NCI-H748 treated with DMSO at 0.1 percent for 48 hours (cell line): ENCODE data around the gene FTO.
"Not testable (repeated sequence)": the region's sequence is repeated elsewhere in the genome, so short reads cannot be mapped to it uniquely, and the experiment has no call there.

Experiments
- DNase-seq: peaks from one replicate; lab custom pipeline; 2025; lab: John Stamatoyannopoulos, UW

Gene FTO

DNA sequence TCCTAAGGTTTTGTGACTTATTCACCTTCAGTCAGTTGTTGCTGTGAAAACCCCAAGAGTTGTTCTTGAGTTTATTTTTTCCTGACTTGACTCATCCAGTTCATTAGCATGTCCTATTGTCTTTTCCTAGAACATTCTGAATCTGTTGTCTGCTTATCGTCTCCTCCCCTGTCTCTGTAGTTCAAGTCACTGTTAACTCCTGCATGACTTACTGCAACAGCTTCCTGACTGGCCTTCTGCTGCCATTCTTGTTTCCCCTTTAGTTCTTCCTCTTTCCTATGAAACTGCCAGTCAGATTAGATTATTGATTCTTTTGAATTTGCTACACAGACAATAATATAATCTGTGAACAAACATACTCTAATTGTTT is 161.5 kb downstream of the FTO start:
- DNase-seq: no peak

DNA sequence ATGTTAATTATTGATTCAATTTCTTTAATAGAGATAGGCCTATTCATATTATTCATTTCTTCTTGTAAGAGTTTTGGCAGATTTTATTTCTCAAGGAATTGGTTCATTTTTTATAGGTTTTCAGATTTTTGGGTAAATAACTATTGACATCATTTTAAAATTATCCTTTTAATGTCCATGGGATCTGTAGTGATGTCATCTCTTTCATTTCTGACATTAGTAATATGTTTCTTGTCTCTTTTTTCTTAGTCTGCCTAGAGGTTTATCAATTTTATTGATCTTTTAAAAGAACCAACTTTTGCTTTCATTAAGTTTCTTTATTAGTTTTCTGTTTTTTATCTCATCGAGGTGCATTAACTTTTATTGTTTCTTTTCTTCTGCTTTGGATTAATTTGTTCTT is 162.6 kb downstream of the FTO start:
- no peak for DNase-seq

DNA sequence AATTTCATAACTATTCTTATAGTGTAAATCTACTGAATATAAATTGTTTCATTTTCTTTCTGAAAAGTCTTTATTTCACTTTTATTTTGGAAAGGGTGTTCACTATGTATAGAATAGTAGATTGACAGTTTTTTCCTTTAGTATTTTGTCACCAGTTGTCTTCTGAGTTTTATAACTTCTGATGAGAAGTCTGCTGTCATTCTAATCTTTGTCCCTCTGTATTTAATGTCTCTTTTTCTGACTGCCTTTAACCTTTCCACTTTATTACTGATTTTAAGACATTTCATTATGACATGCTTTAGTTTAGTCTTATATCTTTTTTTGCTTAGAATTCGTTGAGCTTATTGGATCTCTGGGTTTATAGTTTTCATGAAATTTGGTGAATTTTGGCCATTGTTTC is 166.9 kb downstream of the FTO start:
- DNase-seq: no peak

DNA sequence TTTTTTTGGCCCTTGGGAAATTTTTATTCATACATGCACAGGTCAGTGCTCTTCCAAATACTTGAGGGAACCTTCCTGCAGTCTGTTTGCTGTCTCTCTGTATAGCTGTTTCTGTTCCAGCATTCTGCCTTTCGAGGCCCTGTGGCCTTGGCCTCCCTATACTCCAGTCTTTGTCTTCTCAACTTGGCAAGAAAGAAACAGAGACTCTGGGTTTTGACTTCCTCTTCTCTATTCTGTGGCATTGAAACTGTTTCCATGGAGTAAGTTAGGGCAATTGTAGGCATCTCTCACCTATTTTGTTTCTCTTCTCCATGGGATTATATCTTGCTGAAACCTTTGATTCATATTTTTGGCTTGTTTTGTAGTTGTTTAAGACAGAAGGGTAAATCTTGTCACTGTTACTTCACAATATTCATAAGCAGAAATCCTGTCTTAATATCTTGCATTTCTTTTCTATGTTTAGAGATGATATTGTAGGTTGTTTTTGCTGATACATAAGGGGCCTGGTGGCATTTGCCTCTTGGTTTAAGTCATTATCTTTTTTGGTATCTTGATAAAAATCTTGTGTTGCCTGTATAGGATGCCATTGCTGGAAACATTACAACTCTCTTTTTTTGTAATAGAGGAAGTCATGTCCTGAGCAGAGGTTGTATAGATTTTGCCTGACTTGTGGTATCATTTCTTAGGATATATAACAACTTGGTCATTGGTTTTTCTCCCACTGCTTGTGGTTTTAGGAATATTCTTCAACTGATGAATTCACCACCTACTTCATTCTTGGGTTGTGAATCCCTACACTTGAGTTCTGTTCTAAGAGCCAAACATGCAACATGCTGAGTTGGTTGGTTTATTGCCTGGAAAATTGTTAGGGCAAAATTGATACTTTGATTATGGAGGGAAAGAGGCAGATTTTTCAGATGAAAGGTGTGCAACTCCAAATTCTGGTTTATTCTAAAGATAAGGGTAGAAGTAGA is 168.6 kb downstream of the FTO start:
- no peak for DNase-seq

DNA sequence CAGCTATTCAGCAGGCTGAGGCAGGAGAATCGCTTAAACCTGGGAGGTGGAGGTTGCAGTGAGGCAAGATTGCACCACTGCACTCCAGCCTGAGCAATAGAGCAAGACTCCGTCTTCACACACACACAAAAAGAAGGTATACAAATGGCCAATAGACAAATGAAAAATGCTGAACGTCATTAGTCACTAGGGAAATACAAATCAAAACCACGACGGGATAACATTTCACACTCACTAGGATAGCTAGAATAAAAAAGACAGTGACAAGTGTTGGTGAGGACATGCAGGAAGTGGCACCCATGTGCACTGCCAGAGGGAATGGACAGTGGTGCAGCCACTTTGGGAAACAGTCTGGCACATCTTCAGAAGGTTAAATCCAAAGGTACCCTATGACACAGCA is 172.9 kb downstream of the FTO start:
- DNase-seq: no peak

DNA sequence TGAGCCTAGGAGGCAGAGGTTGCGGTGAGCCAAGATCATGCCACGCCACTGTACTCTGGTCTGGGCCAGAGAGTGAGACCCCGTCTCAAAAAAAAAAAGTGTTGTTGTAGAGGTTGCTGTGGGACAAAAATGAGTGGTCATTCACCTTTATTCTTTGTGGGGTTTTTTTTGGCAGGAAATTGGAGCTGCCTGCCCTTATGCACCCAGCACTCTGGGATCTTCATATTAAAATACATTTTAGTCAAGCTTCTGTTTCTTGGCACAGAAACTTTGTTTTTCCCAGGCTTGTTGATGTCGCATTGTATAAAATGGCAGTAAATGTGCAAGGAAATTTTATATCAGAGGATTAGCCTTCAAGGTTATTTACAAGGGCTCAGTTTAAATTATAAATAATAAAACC is 174.3 kb downstream of the FTO start:
- DNase-seq: no peak

DNA sequence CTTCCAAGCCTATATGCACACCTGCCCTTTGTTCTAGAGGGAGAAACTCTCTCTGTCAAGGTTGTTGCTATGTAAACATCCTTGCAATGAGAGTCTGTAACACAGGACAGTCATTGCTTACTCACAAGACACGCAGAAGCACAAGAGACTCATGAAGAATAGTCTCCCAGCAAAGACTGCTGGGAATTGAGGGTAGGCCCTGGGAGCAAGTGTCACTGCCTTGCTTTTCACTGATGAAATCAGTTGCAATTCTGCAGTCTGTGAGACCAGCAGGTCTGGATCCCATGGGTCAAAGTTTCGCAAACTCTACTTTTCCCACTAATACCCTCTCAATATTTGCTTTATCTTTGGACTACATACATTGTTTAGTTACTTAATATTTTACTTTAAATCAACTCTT is 177.4 kb downstream of the FTO start:
- DNase-seq: no peak

DNA sequence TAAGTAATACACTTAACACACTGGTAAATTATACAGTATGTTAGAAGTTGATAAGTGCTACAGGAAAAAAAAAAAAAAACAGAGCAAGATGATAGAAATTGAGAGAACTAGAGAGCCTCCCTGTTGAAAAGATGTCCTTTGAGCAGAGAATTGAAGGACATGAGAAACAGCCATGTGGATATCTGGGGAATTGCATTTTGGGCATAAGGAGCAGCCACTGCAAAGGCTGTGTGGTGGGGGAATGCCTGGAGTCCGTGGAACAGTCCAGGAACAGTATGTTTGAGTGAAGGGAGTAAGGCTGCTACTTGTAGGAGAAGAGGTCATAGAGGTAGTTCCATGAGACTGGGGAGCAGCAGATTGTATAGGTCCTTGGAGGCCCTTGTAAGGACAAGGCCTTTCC is 178.4 kb downstream of the FTO start:
- DNase-seq: no peak

DNA sequence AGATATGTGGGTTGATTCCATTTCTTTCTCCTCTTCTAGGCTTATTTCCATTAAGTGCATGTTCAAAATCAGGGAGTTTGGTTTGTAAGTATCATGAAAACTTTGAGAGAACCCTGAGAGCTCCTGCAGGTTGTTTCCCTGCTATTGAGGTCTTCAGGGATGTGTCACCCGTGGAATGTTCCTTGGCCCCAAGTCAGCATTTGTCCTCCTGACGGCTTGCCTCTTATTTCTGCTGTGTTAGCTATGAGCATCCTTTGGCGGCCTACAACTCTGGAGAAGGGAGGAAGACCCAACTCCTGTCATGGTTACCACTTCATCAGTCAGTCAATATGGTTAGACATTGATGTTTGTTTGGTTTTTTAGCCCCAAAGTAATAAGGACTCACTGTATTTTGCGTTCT is 180.8 kb downstream of the FTO start:
- no peak for DNase-seq

DNA sequence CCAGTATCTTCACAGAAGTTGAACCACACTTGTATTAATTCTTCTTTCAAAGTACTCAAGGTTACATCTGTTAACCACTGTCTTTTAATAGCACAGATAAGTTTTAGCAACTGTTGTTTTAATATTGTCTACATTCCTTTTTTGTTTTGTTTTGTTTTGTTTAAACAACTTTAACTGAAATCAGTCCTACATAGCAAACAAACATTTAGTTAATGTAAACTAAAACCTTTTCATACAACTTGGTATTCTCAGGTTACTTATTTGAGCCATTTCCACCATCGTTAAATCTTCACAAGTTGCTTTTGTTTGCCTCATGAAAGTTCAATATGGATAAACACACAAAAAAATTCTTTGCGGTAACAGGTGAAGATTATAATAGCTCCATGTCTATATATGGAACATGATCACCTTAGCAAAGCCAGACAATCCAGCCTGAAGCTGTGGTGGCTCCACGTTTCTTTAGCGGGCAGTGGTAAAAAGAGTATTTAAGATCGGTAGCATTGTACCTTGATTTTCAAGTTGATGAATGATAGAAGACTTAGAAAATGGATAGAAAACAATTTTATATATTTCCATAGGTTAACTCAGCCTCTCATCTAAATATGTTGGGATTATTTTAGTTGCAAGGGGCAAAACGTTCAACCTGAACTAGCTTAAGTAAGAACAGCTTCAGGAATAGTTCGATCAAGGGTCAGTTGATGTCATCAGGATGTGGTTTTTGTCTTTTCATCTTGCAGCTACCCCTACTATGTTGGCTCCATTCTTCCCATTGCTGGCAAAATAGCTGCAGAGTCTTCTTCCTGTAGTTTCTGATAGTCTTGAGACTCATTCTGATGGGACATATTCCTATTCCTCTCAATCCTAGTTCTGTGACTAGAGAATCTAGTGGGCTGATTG is 182.8 kb downstream of the FTO start:
- no peak for DNase-seq

DNA sequence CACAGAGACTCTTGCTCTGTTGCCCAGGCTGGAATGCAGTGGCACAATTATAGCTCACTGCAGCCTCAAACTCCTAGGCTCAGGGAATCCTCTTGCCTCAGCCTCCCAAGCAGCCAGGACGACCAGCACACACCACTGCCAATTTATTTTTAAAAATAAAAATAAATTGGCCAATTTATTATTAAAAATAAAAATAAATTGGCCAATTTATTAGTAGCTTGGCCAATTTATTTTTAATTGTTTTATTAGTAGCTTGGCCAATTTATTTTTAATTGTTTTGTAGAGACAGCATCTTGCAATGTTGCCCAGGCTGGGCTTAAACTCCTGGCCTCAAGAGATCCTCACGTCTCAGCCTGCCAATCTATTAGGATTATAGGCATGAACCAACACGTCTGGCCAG is 184.3 kb downstream of the FTO start:
- DNase-seq: no peak

DNA sequence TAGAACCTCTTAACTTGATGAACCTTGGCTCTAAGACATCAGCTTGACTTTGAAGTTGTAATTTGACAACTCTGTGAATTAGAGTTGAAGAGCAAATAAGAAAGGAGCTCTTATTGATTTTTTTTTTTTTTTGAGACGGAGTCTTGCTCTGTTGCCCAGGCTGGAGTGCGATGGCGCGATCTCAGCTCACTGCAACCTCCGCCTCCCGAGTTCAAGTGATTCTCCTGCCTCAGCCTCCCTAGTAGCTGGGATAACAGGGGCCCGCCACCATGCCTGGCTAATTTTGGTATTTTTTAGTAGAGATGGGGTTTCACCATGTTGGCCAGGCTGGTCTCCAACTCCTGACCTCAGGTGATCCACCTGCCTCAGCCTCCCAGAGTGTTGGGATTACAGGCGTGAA is 186.9 kb downstream of the FTO start:
- DNase-seq: not testable (repeated sequence)

DNA sequence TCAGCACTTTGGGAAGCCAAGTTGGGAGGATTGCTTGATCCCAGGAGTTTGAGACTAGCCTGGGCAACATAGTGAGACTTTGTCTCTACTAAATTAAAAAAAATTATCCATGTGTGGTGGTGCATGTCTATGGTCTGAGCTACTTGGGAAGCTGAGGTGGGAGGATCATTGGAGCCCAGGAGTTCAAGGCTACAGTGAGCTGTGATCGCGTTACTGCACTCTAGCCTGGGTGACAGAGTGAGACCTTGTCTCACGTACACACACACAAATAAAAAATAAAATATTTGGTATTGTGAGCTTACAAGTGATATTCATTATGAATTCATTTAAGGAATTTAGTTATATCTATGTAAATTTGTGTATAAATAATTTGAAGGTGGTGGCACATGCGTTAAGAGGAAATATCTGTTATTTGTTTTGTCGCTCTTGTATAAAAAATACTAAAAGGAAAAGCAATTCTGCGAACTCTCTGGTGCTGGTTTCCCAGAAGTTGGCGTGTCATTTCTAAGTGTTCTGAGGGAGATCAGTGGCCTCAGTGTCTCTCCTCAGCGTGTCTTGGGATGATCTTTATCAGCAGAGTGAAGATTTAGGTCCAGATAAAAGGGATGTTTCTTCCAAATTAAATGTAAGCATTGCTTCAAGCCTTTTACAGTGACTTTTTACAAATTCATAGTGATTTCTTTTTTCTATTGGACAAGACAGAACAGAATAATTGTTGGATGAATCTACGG is 187.6 kb downstream of the FTO start:
- no peak for DNase-seq

DNA sequence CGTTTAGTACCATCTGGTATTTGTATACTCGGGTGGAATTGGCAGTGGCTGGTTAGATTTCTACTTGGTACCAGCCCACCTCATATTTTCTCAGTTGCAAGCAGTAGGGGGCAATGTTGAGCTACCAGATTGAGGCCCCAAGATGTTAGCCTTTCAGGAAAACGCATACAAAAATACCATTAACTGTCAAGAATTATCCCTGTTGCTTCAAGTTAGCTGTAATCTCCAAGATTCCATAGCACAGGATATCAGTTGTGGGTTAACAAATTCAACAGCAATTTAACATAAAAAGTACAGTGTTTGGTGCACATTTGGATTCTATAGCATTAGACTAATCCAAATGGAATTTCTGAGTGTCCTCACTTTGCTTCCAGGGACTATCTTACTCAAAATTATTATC is 188.2 kb downstream of the FTO start:
- DNase-seq: peak; percentile 33

DNA sequence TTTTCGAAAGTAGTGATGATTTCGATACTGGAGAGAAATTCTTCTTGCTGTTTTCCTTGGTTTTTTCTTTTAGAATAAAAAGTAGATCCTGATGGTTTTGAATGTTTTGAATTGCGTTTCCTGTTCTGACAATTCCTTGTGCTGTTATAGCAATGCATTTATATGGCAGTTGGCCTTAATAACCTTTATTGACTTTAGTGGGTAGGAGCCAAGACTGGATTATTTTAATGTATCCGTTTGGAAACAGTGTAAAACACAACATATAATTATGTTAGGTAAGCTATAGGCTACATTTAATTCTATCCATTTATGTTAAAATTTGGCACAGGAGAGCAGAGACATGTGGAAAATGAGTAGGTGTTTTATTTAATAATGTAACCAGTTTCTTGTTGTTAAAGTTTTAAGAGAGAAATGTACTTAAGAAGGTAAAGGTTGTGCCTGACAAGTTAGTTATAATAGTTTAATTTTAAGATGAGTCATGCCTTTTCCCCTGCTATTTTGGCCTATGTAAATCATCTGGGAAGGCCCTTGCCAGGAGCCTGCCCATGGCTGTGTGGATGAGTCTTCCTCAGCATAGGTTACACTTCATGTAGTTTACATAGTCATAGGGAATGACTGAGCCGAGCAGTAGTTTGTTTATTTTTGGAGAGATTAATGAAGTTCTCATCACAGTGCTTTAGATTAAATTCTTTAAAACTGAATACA is 189.9 kb downstream of the FTO start:
- DNase-seq: peak; percentile 39

DNA sequence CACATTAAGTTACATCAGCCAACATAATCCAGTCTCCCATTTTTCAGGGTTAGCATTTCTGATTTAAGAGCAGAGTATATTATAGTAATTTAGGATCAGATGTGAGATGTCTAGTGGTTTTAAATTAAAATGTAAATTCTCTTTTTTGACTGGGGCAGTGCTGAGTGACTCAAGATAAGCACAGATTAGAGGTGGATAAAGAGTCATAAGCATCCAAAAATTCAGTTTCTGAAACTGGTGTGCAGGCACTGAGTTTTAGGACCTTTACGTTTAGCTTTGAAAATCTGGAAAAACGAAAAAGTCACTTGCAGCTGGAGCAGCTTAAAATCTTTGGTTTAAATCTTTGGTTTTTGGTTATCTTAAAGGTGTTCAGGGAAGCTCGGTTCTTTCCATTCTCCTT is 190.7 kb downstream of the FTO start:
- DNase-seq: no peak

DNA sequence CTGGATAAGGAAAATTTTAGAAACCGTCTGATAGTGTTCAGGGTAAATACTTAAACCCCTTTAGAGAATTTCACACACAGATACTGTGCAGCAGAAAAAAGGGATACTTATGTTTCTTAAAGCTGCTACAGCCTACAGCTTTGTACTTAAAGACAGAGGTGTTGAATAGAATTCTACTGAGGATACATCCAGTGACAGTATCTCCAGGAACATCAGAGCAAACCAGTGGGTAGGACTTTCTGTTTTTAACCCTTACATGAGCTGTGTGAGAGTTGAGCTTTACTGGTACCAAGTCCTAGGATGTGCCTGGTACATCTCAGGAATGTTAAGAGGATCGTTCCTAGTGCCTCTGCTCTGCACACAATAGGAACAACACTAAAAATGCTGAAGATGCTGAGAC is 191.5 kb downstream of the FTO start:
- DNase-seq: no peak

DNA sequence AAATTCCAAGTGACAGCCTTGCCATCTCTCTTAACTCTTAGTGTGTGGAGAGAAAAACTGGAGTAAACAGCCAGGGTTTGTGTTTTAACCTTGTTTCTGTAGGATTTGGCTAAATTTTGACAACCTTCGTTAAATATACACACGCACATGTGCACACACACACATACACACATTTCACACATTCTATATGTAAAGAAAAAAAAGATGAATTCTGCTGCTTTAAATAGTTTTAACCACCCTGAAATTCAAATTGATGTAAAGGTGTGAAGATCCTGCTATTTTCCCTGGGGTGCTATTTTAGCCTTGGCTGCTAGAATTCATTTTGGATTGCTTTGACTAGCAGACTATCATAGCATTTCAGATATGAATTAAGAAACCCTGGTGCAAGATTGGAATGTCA is 191.9 kb downstream of the FTO start:
- no peak for DNase-seq

DNA sequence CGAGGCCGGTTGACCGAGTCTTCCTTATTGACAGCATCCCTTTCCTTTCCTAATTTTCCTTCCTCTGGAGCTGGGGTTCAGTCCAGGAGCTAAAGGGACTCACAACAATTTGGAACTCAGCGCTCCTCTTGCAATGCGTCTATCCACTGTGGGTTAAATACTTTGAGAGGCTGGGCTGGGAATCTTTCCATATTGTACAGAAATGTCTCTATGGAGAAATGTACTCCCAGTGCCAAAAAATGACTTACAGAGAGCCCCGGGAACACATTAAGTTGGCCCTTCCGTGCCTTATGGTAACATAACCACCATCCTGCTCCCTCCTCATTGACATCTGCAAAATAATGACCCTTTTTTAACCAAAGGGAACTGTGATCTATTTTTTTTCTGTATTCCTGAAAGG is 192.8 kb downstream of the FTO start:
- DNase-seq: no peak

DNA sequence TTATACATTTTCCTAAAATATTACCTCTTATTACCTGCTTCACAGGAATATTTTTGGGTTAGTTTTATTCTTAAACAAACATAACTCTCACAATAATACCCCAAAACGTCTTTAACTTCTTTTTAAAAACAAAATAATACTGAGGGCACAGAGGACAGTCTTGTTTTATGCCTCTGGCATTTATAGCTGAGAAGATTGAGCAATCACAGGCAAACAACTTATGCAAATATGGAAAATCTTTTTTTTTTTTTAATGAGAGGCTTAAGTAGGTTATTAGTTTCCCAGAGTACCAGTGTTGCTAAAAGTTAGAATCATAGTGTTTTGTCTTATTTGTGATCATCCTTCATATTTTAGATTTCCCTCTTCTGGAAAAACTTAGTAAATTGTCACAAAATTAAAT is 195.0 kb downstream of the FTO start:
- DNase-seq: no peak

DNA sequence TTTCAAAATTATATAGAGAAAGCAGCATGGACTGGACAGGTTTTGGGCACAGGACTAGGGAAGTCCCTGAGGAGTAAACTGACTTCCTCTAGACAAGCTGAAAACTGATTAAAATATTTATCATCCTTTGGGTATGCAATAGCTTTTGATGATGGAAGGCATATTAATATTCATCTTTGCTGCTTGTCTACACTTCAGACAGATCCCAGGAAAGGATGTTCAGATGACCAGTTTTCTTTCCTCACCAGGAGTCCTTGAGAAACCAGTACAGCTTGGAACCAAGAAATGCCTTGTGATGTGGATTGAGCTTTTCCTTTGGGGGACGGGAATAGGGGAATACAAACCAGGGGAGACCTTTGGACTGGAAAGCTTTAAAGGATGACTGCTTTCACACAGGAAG is 195.5 kb downstream of the FTO start:
- DNase-seq: no peak

DNA sequence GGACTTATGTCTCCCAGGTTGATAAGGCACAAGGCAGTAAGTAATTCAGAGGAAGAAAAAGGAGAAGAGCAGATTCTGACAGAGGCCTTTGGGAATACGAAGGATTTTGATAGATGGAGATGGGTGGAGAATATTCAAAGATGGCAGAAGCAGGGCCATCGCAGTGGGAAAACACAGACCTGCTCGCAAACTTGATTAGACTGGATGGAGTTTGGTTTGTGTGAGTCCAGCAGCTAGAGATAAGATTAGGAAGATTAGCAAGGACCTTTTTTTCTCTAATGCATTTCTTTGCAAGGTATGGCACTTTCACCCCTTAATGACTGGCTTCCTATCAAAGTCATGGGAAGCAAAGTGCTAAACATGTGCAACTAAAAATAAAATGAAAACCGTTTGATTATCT is 196.7 kb downstream of the FTO start:
- DNase-seq: no peak
